Fibroblast of lung (primary cell): ENCODE results near the gene AFAP1. TPM values are rescaled to one million over a fixed set of nuclear protein-coding genes. Genes with fewer than 3 reads are reported as not detected.

ENCODE experiments used
- DNase-seq, 2 donors: peaks; one replicate each; pipeline versions ENCODE4 v3.0.0 to v3.0.0-alpha.2; 2010; ENCODE audit warnings: low read depth in 2 of 2
- H2AFZ ChIP-seq: 2 replicates; pipeline ENCODE4 v1.5.1; 2012; ENCODE audit warnings: low read length, control low read depth, inconsistent platforms
- H3K27ac ChIP-seq: 2 replicates; pipeline ENCODE4 v1.5.1; 2011; ENCODE audit warnings: low read length, control low read depth; ENCODE audit not compliant: insufficient read depth
- H3K27me3 ChIP-seq: 2 replicates; pipeline ENCODE4 v1.5.1; 2011; ENCODE audit warnings: mild to moderate bottlenecking, low read length; ENCODE audit not compliant: control insufficient read depth, insufficient read depth
- H3K36me3 ChIP-seq: 2 replicates; pipeline ENCODE4 v1.5.1; 2011; ENCODE audit warnings: low read length; ENCODE audit not compliant: control insufficient read depth, insufficient read depth
- H3K4me1 ChIP-seq: 2 replicates; pipeline ENCODE4 v1.5.1; 2011; ENCODE audit warnings: low read length; ENCODE audit not compliant: control insufficient read depth, insufficient read depth; ENCODE audit errors: extremely low read depth
- H3K4me2 ChIP-seq: 2 replicates; pipeline ENCODE4 v1.5.1; 2011; ENCODE audit warnings: low read length, control low read depth; ENCODE audit not compliant: insufficient read depth; ENCODE audit errors: extremely low read depth
- H3K4me3 ChIP-seq, 4 experiments: fragments of 200-600 bp in 1 of 4; sonication (generic) in 1 of 4; replicated peaks in 1 of 4; 2 replicates each; pipeline ENCODE4 v1.5.1; 2011 to 2016; ENCODE audit warnings: low read length in 4 of 4, low read depth in 3 of 4, mild to moderate bottlenecking in 3 of 4, control low read depth in 2 of 4, inconsistent platforms in 1 of 4, mixed read lengths in 1 of 4; ENCODE audit not compliant: insufficient read depth in 1 of 4; ENCODE audit errors: control extremely low read depth in 1 of 4
- H3K79me2 ChIP-seq: 2 replicates; pipeline ENCODE4 v1.5.1; 2012; ENCODE audit warnings: mild to moderate bottlenecking, low read length, inconsistent platforms; ENCODE audit not compliant: control insufficient read depth, insufficient read depth
- H3K9ac ChIP-seq: 2 replicates; pipeline ENCODE4 v1.5.1; 2011; ENCODE audit warnings: mild to moderate bottlenecking, low read length, control low read depth; ENCODE audit not compliant: insufficient read depth
- H3K9me3 ChIP-seq: 2 replicates; pipeline ENCODE4 v1.5.1; 2012; ENCODE audit warnings: low read depth, low read length; ENCODE audit not compliant: control insufficient read depth, insufficient read depth
- H4K20me1 ChIP-seq: 2 replicates; pipeline ENCODE4 v1.5.1; 2011; ENCODE audit warnings: low read length; ENCODE audit not compliant: control insufficient read depth, insufficient read depth; ENCODE audit errors: extremely low read depth
- CTCF ChIP-seq, 2 donors: IDR thresholded peaks in 1 of 2; conservative IDR thresholded peaks in 1 of 2; 1 replicate in 1 of 2; 2 replicates in 1 of 2; pipeline ENCODE4 v1.5.1; 2011 to 2012; ENCODE audit warnings: low read length in 2 of 2, control low read depth in 1 of 2, inconsistent platforms in 1 of 2, low read depth in 1 of 2, mild to moderate bottlenecking in 1 of 2
- EZH2 ChIP-seq: IDR thresholded peaks from 2 replicates; pipeline ENCODE4 v1.5.1; 2012; ENCODE audit warnings: low read length, control low read depth, mild to moderate bottlenecking; ENCODE audit errors: missing control alignments
- polyA plus RNA-seq, 2 donors: library from polyadenylated mRNA; depleted of rRNA in 1 of 2; stranded (reverse) in 1 of 2; unstranded in 1 of 2; fragments of >200 nt; gene quantifications; 2 replicates each; pipeline ENCODE4 v1.2.1, GENCODE V29; 2011 to 2012; ENCODE audit warnings: missing spikeins in 1 of 2
- total RNA-seq: library from RNA; depleted of rRNA; stranded (reverse); fragments of >200 nt; gene quantifications from 2 replicates; pipeline ENCODE4 v1.2.1, GENCODE V29; 2014

AFAP1 gene
- total and polyA plus RNA-seq, 2 donors (not counting 1 experiment from before 2014, with no cell fraction given), result 21.8 to 30.1 TPM

GRCh38 chr4:7786517-7786916 is 153.1 kb downstream of the AFAP1 start:
- H3K27me3 ChIP-seq, result no peaks in the 10 kb centered on the region
- no peak overlapping the region for H3K9ac ChIP-seq
- no peak overlapping the region for H3K4me3 ChIP-seq
- TF ChIP-seq EZH2 (no peak), CTCF (conservative IDR thresholded peaks at IDR 0.05 in 1 of 2, IDR thresholded peaks at IDR 0.05 in 1 of 2; ENCODE audit: low read depth in 1 of 2, low read length in 2 of 2) (no peak)
- no peak overlapping the region for H2AFZ ChIP-seq
- DNase-seq, result no peak
- peaks cover 7% of the 10 kb centered on the region for H3K36me3 ChIP-seq
- no peaks in the 10 kb centered on the region for H4K20me1 ChIP-seq
- H3K27ac ChIP-seq, result no peak overlapping the region
- H3K4me2 ChIP-seq, result no peak overlapping the region
- peaks cover 9% of the 10 kb centered on the region for H3K4me1 ChIP-seq
- no peaks in the 10 kb centered on the region for H3K9me3 ChIP-seq
- no peaks in the 10 kb centered on the region for H3K79me2 ChIP-seq

- no peak overlapping the region for H2AFZ ChIP-seq
- H3K9me3 ChIP-seq, result no peaks in the 10 kb centered on the region
- peaks cover 7% of the 10 kb centered on the region for H3K36me3 ChIP-seq
- no peak for DNase-seq
- no peaks in the 10 kb centered on the region for H3K79me2 ChIP-seq
- no peaks in the 10 kb centered on the region for H4K20me1 ChIP-seq
- H3K4me2 ChIP-seq, result no peak overlapping the region
- no peak for TF ChIP-seq CTCF (conservative IDR thresholded peaks at IDR 0.05 in 1 of 2, IDR thresholded peaks at IDR 0.05 in 1 of 2; ENCODE audit: low read depth in 1 of 2, low read length in 2 of 2)
- TF ChIP-seq EZH2, result no peak
- H3K27ac ChIP-seq, result no peak overlapping the region
- no peaks in the 10 kb centered on the region for H3K27me3 ChIP-seq
- no peak overlapping the region for H3K9ac ChIP-seq
- peaks cover 12% of the 10 kb centered on the region for H3K4me1 ChIP-seq
- no peak overlapping the region for H3K4me3 ChIP-seq
These were observed 153.6 kb downstream of the AFAP1 start for GRCh38 chr4:7786040-7786439.

- Histone ChIP-seq H3K27ac (no peak overlapping the region), H3K4me2 (no peak overlapping the region), H3K36me3 (peaks cover 5% of the 10 kb centered on the region), H2AFZ (no peak overlapping the region), H4K20me1 (no peaks in the 10 kb centered on the region), H3K9ac (no peak overlapping the region), H3K4me1 (peaks cover 12% of the 10 kb centered on the region), H3K9me3 (no peaks in the 10 kb centered on the region), H3K79me2 (no peaks in the 10 kb centered on the region), H3K27me3 (no peaks in the 10 kb centered on the region), H3K4me3 (no peak overlapping the region)
- TF ChIP-seq EZH2 (no peak), CTCF (conservative IDR thresholded peaks at IDR 0.05 in 1 of 2, IDR thresholded peaks at IDR 0.05 in 1 of 2; ENCODE audit: low read depth in 1 of 2, low read length in 2 of 2) (no peak)
- peak in 1 of 2 donors; percentile 95 for DNase-seq
These were observed 154.6 kb downstream of the AFAP1 start for GRCh38 chr4:7785017-7785416.
